Limb (tissue), 2 donors: ENCODE results near the gene MGST2.
A peak's percentile ranks its signal among the peaks of the same experiment; 100 is the strongest.

Experiments used
- DNase-seq, 2 donors: peaks; one replicate each; pipeline ENCODE4 v3.0.0-alpha.2; 2016; ENCODE audit errors: extremely low spot score in 2 of 2

Gene MGST2

GRCh38 chr4:139643042-139643895, 22.4 kb upstream of the MGST2 start:
- no peak for DNase-seq

- no peak for DNase-seq
These were observed 20.2 kb upstream of the MGST2 start for GRCh38 chr4:139645458-139645857.

- DNase-seq, result no peak
These were observed 18.4 kb upstream of the MGST2 start for GRCh38 chr4:139647184-139647583.

- DNase-seq, result no peak
These were observed 17.7 kb upstream of the MGST2 start for GRCh38 chr4:139647952-139648351.

- DNase-seq, result peak; percentile 90 to 92
These were observed 14.1 kb upstream of the MGST2 start for GRCh38 chr4:139651282-139652194.

- no peak for DNase-seq
These were observed 11.1 kb upstream of the MGST2 start for GRCh38 chr4:139654516-139654915.

GRCh38 chr4:139655116-139655515, 10.5 kb upstream of the MGST2 start:
- no peak for DNase-seq

GRCh38 chr4:139656614-139657486, 8.8 kb upstream of the MGST2 start:
- DNase-seq, result peak; percentile 53 to 80

- no peak for DNase-seq
These were observed 7.4 kb upstream of the MGST2 start for GRCh38 chr4:139658185-139658584.

- no peak for DNase-seq
These were observed 6.8 kb upstream of the MGST2 start for GRCh38 chr4:139658586-139659382.

- DNase-seq, result no peak
These were observed 5.7 kb upstream of the MGST2 start for GRCh38 chr4:139659735-139660424.

GRCh38 chr4:139660568-139661043, 5.0 kb upstream of the MGST2 start:
- DNase-seq, result no peak

GRCh38 chr4:139663561-139664138, 2.0 kb upstream of the MGST2 start:
- DNase-seq, result no peak

GRCh38 chr4:139664442-139664841, 1.2 kb upstream of the MGST2 start:
- DNase-seq, result no peak

- DNase-seq, result no peak
These were observed 435 bp upstream of the MGST2 start for GRCh38 chr4:139665079-139665689.

- peak; percentile 59 to 75 for DNase-seq
These were observed 1.2 kb downstream of the MGST2 start for GRCh38 chr4:139666735-139667281.

- no peak for DNase-seq
These were observed 2.4 kb downstream of the MGST2 start for GRCh38 chr4:139668036-139668435.

- DNase-seq, result no peak
These were observed 3.1 kb downstream of the MGST2 start for GRCh38 chr4:139668658-139669201.
